Measurements from ENCODE around the gene PADI2. TPM values are rescaled to one million over a fixed set of nuclear protein-coding genes. Genes with fewer than 3 reads are reported as not detected.

The PADI2 gene
- total RNA-seq, 1 experiment from 2014 or later, result 3.0 TPM

- peaks cover 2 to 3% of the 10 kb centered on the region in 2 experiments; a peak in 1 of 5 replicates for H3K9me3 Mint-ChIP-seq
- no peak overlapping the region for H3K56ac ChIP-seq (ENCODE audit: insufficient read length, low read depth, low read length)
- no peak overlapping the region for H3K4ac ChIP-seq (ENCODE audit: low read depth, low read length)
- no peaks in the 10 kb centered on the region for H3K9me3 ChIP-seq (ENCODE audit: control insufficient read depth, low read depth, low read length)
- H3K79me1 ChIP-seq (ENCODE audit: insufficient read depth, low read depth, low read length, poor library complexity, severe bottlenecking), result no peaks in the 10 kb centered on the region
- H3K14ac ChIP-seq (ENCODE audit: insufficient read depth, low read length), result no peak overlapping the region
- H4K91ac ChIP-seq (ENCODE audit: insufficient read length, low read depth, low read length), result no peak overlapping the region
- no peak overlapping the region for H4K8ac ChIP-seq (replicated peaks; ENCODE audit: insufficient read length, low read depth, low read length)
- H3K27ac Mint-ChIP-seq, result no peak overlapping the region
- H4K20me1 ChIP-seq (ENCODE audit: control insufficient read depth, insufficient read depth, insufficient read length), result no peaks in the 10 kb centered on the region
- peaks cover 4 to 21% of the 10 kb centered on the region in 2 experiments for H3K4me1 Mint-ChIP-seq
- H3K4me2 ChIP-seq (ENCODE audit: insufficient read depth, insufficient read length, low read length), result no peak overlapping the region
- H2BK5ac ChIP-seq (ENCODE audit: insufficient read length, low read length), result no peak overlapping the region
- H2AK5ac ChIP-seq (ENCODE audit: insufficient read length, low read length), result no peak overlapping the region
- H3T11ph ChIP-seq (ENCODE audit: low read length), result no peak overlapping the region
- H3K79me2 ChIP-seq (ENCODE audit: insufficient read depth, low read length), result no peaks in the 10 kb centered on the region
- no peak overlapping the region for H2BK20ac ChIP-seq (ENCODE audit: low read depth, low read length, poor library complexity, severe bottlenecking)
- no peak overlapping the region for H4K5ac ChIP-seq (ENCODE audit: insufficient read length, low read depth, low read length)
- no peak overlapping the region for H2BK120ac ChIP-seq (ENCODE audit: low read depth, low read length, poor library complexity, severe bottlenecking)
- no peak overlapping the region for H2BK12ac ChIP-seq (ENCODE audit: insufficient read length, low read depth, low read length)
- no peak overlapping the region for H3K27ac ChIP-seq (ENCODE audit: insufficient read length, low read depth, low read length)
- no peak for TF ChIP-seq CTCF (conservative IDR thresholded peaks at IDR 0.05)
- H3K18ac ChIP-seq (ENCODE audit: insufficient read length, low read depth, low read length), result no peak overlapping the region
- H3K9ac ChIP-seq (ENCODE audit: extremely low read depth, insufficient read length, low read length), result no peak overlapping the region
- no peak overlapping the region for H2BK15ac ChIP-seq (ENCODE audit: low read depth, low read length)
- no peaks in the 10 kb centered on the region for H3K27me3 ChIP-seq (ENCODE audit: insufficient read depth, low read length)
- no peak for DNase-seq
- H3K23ac ChIP-seq (ENCODE audit: insufficient read length, low read depth, low read length), result no peak overlapping the region
- peaks cover 5% of the 10 kb centered on the region; the same call in 1 of the 2 replicates for H3K27me3 Mint-ChIP-seq (ENCODE audit: low read depth)
- no peaks in the 10 kb centered on the region for H3K23me2 ChIP-seq (ENCODE audit: insufficient read length, low read depth, low read length, poor library complexity, severe bottlenecking)
- WGBS (ENCODE audit: extremely low coverage, insufficient read length, low lambda C conversion rate), result no CpG with 5 or more reads among the region's 11 CpGs
- H2AFZ ChIP-seq (ENCODE audit: low read length), result no peak overlapping the region
- no peak overlapping the region for H3K4me3 Mint-ChIP-seq
- no peaks in the 10 kb centered on the region for H3K36me3 Mint-ChIP-seq (ENCODE audit: insufficient read depth in 1 of 3, low read depth in 3 of 3)
- no peaks in the 10 kb centered on the region for H3K4me1 ChIP-seq (ENCODE audit: insufficient read depth, low read length)
Measured at GRCh38 chr1:17066361-17067068, 52.7 kb downstream of the PADI2 start.
